GM19099 (cell line): ENCODE data around the gene LRCH1.

Source experiments
- POLR2A ChIP-seq: IDR thresholded peaks from 3 replicates; pipeline ENCODE4 v1.6.1; 2011; ENCODE audit warnings: low read depth; ENCODE audit not compliant: insufficient read length; ENCODE audit errors: extremely low read depth

Gene LRCH1

GRCh38 chr13:46624821-46625220 lies 71.9 kb downstream of the LRCH1 start:
- TF ChIP-seq POLR2A, result no peak

GRCh38 chr13:46627462-46627861 lies 74.5 kb downstream of the LRCH1 start:
- no peak for TF ChIP-seq POLR2A

GRCh38 chr13:46628622-46629365 lies 75.8 kb downstream of the LRCH1 start:
- no peak for TF ChIP-seq POLR2A

GRCh38 chr13:46629811-46630413 lies 76.9 kb downstream of the LRCH1 start:
- TF ChIP-seq POLR2A, result no peak

GRCh38 chr13:46630431-46631178 lies 77.6 kb downstream of the LRCH1 start:
- TF ChIP-seq POLR2A, result no peak

GRCh38 chr13:46631179-46631542 lies 78.2 kb downstream of the LRCH1 start:
- no peak for TF ChIP-seq POLR2A

- no peak for TF ChIP-seq POLR2A
Measured at GRCh38 chr13:46632176-46632575, 79.2 kb downstream of the LRCH1 start.

GRCh38 chr13:46633416-46633815 lies 80.4 kb downstream of the LRCH1 start:
- no peak for TF ChIP-seq POLR2A

- no peak for TF ChIP-seq POLR2A
Measured at GRCh38 chr13:46636451-46636850, 83.5 kb downstream of the LRCH1 start.

- TF ChIP-seq POLR2A, result no peak
Measured at GRCh38 chr13:46637213-46637612, 84.2 kb downstream of the LRCH1 start.

- no peak for TF ChIP-seq POLR2A
Measured at GRCh38 chr13:46638262-46638661, 85.3 kb downstream of the LRCH1 start.

- peak; percentile 27 for TF ChIP-seq POLR2A
Measured at GRCh38 chr13:46639033-46639981, 86.3 kb downstream of the LRCH1 start.

GRCh38 chr13:46640843-46641242 lies 87.9 kb downstream of the LRCH1 start:
- TF ChIP-seq POLR2A, result no peak

GRCh38 chr13:46641274-46642081 lies 88.5 kb downstream of the LRCH1 start:
- TF ChIP-seq POLR2A, result no peak
